Inferior parietal cortex (tissue), 1 donor: Measurements from ENCODE around the gene AASS.
A peak's percentile ranks its signal among the peaks of the same experiment; 100 is the strongest.
"Not testable (repeated sequence)": the region's sequence is repeated elsewhere in the genome, so short reads cannot be mapped to it uniquely, and the experiment has no call there.

Experiments
- DNase-seq: peaks from one replicate; pipeline ENCODE4 v3.0.0-alpha.2; 2016; ENCODE audit errors: extremely low spot score

Gene AASS

GRCh38 chr7:122143751-122144711 lies at the start of gene AASS:
Gene AASS (minus strand): TSS chr7:122144249. CDS start chr7:122133726, 10,523 bp downstream.
- peak; percentile 97 for DNase-seq

- no peak for DNase-seq
These were observed 44.7 kb upstream of the AASS start for GRCh38 chr7:122188785-122189184.

DNA sequence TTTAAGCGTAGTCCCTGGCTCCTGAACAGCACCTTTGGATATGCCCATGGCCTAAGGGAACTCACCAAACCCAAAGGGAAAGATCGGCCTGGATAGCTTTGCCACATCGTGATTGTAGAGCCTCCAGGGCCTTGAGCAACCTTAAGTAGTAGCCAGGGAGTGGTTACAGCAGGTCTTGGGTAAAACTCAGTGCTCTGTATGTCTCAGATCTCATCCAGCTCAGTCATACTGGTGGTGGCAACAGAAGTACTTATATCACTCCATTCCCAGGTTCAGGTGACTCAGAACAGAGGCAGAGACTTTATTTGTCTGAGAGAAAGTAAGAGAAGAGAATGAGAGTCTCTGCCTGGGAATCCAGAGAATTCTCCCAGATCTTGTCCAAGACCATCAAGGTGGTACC lies 39.1 kb upstream of the AASS start:
- DNase-seq = no peak

- no peak for DNase-seq
These were observed 38.0 kb upstream of the AASS start for GRCh38 chr7:122182081-122182480.

GRCh38 chr7:122172144-122172543 lies 28.1 kb upstream of the AASS start:
- DNase-seq = not testable (repeated sequence)

- DNase-seq = no peak
These were observed 22.7 kb upstream of the AASS start for GRCh38 chr7:122166740-122167139.

- no peak for DNase-seq
These were observed 22.2 kb upstream of the AASS start for GRCh38 chr7:122166275-122166674.

- DNase-seq = no peak
These were observed 17.6 kb upstream of the AASS start for GRCh38 chr7:122161628-122162027.

GRCh38 chr7:122155566-122155965 lies 11.5 kb upstream of the AASS start:
- DNase-seq = no peak

GRCh38 chr7:122148878-122149277 lies 4.8 kb upstream of the AASS start:
- DNase-seq = no peak

DNA sequence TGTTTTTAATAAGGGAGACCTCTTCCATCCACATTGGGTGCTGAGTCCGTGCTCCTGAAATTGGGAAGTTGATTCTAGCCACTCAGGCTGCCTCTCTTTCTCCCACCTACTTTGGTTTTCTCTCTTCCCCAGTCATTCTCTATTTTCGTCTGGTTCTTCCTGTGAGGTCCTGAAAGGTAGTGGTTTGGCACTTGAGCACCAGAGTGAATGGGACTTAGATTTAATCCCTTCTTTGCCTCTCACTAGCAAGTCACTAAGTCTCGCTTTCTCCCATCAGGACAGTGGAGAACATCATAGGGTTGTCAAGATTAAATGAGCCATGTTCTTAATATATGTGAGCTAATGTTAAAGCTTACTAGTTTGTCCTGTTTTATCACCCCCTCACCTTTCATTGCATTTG lies 4.0 kb upstream of the AASS start:
- DNase-seq = no peak

GRCh38 chr7:122145937-122146645 lies 2.0 kb upstream of the AASS start:
- no peak for DNase-seq

DNA sequence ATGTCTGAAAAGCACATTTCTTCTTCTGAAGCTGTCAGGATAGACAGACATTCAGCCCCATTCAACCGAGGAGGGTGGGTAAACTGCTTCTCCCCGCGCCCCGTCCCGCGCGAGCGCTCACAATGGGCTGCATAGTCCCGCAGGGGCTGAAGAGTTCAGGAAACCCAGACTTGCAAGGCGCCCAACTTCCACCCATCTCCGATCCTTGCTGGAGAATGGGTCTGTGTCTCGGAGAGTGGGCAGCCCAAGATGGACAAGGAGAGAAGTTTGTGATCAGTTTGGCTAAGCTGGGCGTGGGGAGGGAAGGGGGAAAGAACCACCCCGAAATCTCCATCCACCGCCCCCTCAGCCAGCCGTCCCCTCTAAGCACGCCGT lies 686 bp downstream of the AASS start:
- DNase-seq = no peak

- DNase-seq = no peak
These were observed 3.1 kb downstream of the AASS start for GRCh38 chr7:122140918-122141317.

- DNase-seq = no peak
These were observed 6.6 kb downstream of the AASS start for GRCh38 chr7:122137251-122138077.

GRCh38 chr7:122136639-122137245 lies 7.3 kb downstream of the AASS start:
- peak; percentile 30 for DNase-seq

- no peak for DNase-seq
These were observed 8.0 kb downstream of the AASS start for GRCh38 chr7:122136078-122136477.

DNA sequence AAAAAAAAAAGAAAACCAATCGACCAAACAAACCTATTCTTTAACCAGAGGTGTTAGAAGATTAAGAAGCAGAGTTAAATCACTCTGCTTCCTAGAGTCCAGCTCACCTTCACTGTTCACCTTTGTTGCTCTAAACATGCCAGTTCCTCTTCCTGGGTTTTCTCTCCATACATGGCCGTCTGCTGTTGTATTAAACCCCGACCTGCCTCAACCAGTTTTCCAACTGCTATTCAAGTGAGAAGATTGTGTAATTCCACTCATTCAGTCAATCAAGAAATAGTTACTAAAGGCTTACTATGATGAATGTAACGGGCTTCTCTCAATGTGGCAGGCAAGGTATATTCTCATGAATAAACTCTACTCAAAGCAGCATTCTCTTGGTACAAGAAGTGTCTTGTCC lies 8.8 kb downstream of the AASS start:
- DNase-seq = no peak

- not testable (repeated sequence) for DNase-seq
These were observed 9.3 kb downstream of the AASS start for GRCh38 chr7:122134793-122135192.

GRCh38 chr7:122133477-122133876 lies 10.6 kb downstream of the AASS start:
- no peak for DNase-seq

GRCh38 chr7:122132341-122132740 lies 11.7 kb downstream of the AASS start:
- no peak for DNase-seq

- DNase-seq = no peak
These were observed 20.3 kb downstream of the AASS start for GRCh38 chr7:122123746-122124145.
